Right atrium auricular region (tissue), 2 donors: ENCODE measurements around the gene MGP. TPM values are rescaled to one million over a fixed set of nuclear protein-coding genes. Genes with fewer than 3 reads are reported as not detected.

Source experiments
- DNase-seq: peaks from one replicate; pipeline ENCODE4 v3.0.0-alpha.2; 2019; ENCODE audit warnings: low spot score
- H3K27ac ChIP-seq, 2 donors: fragments of 200-600 bp; sonication (generic); 1 replicate in 1 of 2; 2 replicates in 1 of 2; pipeline ENCODE4 v1.5.1; 2016 to 2019
- H3K27me3 ChIP-seq, 2 donors: fragments of 200-600 bp; sonication (generic); one replicate each; pipeline versions ENCODE4 v1.5.1 to v1.6.0; 2017 to 2019
- H3K36me3 ChIP-seq: fragments of 200-600 bp; sonication (generic); one replicate; pipeline ENCODE4 v1.5.1; 2016
- H3K4me1 ChIP-seq, 2 donors: fragments of 200-600 bp; sonication (generic); one replicate each; pipeline versions ENCODE4 v1.5.1 to v1.6.0; 2017 to 2019
- H3K4me3 ChIP-seq, 2 donors: fragments of 200-600 bp; sonication (generic); 1 replicate in 1 of 2; 2 replicates in 1 of 2; pipeline ENCODE4 v1.5.1; 2017 to 2019; ENCODE audit warnings: mild to moderate bottlenecking in 1 of 2, moderate library complexity in 1 of 2
- H3K9me3 ChIP-seq, 2 donors: fragments of 200-600 bp; sonication (generic); one replicate each; pipeline ENCODE4 v1.5.1; 2019
- total RNA-seq, 2 donors: library from RNA; depleted of rRNA; stranded (reverse); fragments of >200 nt; gene quantifications; one replicate each; pipeline ENCODE4 v1.1.0, GENCODE V29; 2016
- TF ChIP-seq, protein P1 (sequence below), 2 donors: fragments of 200-600 bp; sonication (generic); IDR thresholded peaks; one replicate each; pipeline ENCODE4 v1.5.1; 2019; ENCODE audit warnings: antibody characterized with exemption in 2 of 2

MGP gene
- total RNA-seq, 2 donors from 2014 or later, result 287 to 454 TPM

DNA sequence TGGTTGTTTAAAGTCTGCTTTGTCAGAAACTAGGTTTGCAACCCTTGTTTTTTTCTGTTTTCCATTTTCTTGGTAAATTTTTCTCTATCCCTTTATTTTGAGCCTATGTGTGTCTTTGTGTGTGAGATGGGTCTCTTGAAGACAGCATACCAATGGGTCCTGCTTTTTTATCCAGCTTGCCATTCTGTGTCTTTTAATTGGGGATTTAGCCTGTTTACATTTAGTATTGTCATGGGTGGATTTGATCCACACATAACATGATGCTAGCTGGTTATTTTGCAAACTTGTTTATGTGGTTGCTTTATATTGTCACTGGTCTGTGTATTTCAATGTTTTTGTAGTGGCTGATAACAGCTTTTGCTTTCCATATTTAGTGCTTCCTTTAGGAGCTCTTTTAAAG is 25.2 kb downstream of the MGP start:
- Histone ChIP-seq H3K9me3 (peaks cover 0 to 30% of the 10 kb centered on the region in 2 donors), H3K27ac (no peak overlapping the region), H3K36me3 (no peaks in the 10 kb centered on the region), H3K27me3 (no peaks in the 10 kb centered on the region), H3K4me3 (no peak overlapping the region), H3K4me1 (no peaks in the 10 kb centered on the region)
- TF ChIP-seq, protein P1, sequence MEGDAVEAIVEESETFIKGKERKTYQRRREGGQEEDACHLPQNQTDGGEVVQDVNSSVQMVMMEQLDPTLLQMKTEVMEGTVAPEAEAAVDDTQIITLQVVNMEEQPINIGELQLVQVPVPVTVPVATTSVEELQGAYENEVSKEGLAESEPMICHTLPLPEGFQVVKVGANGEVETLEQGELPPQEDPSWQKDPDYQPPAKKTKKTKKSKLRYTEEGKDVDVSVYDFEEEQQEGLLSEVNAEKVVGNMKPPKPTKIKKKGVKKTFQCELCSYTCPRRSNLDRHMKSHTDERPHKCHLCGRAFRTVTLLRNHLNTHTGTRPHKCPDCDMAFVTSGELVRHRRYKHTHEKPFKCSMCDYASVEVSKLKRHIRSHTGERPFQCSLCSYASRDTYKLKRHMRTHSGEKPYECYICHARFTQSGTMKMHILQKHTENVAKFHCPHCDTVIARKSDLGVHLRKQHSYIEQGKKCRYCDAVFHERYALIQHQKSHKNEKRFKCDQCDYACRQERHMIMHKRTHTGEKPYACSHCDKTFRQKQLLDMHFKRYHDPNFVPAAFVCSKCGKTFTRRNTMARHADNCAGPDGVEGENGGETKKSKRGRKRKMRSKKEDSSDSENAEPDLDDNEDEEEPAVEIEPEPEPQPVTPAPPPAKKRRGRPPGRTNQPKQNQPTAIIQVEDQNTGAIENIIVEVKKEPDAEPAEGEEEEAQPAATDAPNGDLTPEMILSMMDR (IDR thresholded peaks at IDR 0.05), result no peak
- no peak for DNase-seq

DNA sequence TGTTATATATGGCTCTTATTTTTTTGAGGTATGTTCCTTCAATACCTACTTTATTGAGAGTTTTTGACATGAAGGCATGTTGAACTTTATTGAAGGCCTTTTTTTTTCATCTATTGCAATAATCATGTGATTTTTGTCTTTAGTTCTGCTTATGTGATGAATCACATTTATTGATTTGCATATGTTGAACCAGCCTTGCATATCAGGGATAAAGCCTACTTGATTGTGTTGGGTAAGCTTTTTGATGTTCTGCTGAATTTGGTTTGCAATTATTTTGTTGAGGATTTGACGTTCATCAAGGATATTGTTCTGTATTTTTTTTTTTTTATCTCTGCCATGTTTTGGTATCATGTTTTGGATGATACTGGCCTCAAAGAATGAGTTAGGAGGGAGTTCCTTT is 27.1 kb downstream of the MGP start:
- Histone ChIP-seq H3K4me1 (peaks cover 0 to 7% of the 10 kb centered on the region in 2 donors), H3K36me3 (no peaks in the 10 kb centered on the region), H3K4me3 (no peak overlapping the region), H3K27ac (no peak overlapping the region), H3K9me3 (peaks cover 0 to 30% of the 10 kb centered on the region in 2 donors), H3K27me3 (no peaks in the 10 kb centered on the region)
- TF ChIP-seq, protein P1 (IDR thresholded peaks at IDR 0.05), result no peak
- no peak for DNase-seq

DNA sequence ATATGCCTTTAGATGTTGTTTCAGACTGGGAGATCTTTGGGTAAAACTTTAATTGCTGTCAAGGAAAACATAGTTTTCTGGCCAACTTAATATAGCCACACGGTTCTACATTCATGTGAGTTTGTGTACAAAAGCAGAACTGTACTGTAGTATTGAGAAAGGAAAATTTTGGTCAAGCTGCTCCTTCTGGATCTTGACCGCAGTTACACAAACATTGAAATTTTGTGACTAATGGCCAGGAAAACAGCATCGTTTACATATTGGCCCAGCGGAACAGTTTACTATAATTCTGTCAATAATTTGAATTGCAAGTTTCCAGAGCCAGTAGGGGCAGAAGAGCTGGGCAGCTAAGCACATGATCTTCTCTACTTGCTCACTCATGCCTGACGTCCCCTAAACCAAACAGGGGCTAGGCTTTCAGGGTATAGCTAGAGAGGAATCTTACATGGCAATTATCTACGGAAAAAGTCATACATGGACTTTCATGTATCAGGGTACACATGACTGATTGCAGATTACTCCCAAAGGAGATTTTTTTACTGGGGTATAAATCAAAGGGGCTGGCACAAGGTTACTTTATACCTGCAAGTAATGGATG is 31.0 kb downstream of the MGP start:
- H3K27ac ChIP-seq, result no peak overlapping the region
- DNase-seq, result no peak

DNA sequence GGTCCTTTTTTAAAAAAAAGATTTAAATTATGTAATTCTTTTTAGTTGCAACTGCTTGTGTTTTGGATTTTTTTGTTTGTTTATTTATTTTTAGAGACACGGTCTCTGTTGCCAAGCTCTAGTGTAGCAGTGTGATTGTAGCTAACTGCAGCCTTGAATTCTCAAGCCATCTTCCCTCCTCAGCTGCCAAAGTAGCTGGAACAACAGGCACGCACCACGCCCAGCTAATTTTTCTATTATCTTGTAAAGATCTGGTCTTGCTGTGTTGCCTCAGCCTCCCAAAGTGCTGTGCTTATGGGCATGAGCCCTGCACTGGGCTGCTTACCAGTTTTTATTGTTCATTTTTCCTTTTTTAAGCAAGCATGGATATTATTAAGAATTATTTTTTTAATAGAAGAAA is 31.7 kb downstream of the MGP start:
- peak overlapping the region in 1 of 2 donors; percentile 13 for H3K27ac ChIP-seq
- no peaks in the 10 kb centered on the region for H3K27me3 ChIP-seq
- no peaks in the 10 kb centered on the region for H3K36me3 ChIP-seq
- DNase-seq, result no peak
- H3K4me1 ChIP-seq, result peaks cover 0 to 8% of the 10 kb centered on the region in 2 donors
- H3K9me3 ChIP-seq, result peaks cover 0 to 4% of the 10 kb centered on the region in 2 donors
- TF ChIP-seq, protein P1 (IDR thresholded peaks at IDR 0.05), result no peak
- no peak overlapping the region for H3K4me3 ChIP-seq

More for the DNA sequence above, 31.0 kb downstream of the MGP start:
- Histone ChIP-seq H3K27me3 (no peaks in the 10 kb centered on the region), H3K4me1 (peaks cover 0 to 8% of the 10 kb centered on the region in 2 donors), H3K4me3 (no peak overlapping the region), H3K9me3 (peaks cover 0 to 11% of the 10 kb centered on the region in 2 donors), H3K36me3 (no peaks in the 10 kb centered on the region)
- TF ChIP-seq, protein P1 (IDR thresholded peaks at IDR 0.05), result no peak

DNA sequence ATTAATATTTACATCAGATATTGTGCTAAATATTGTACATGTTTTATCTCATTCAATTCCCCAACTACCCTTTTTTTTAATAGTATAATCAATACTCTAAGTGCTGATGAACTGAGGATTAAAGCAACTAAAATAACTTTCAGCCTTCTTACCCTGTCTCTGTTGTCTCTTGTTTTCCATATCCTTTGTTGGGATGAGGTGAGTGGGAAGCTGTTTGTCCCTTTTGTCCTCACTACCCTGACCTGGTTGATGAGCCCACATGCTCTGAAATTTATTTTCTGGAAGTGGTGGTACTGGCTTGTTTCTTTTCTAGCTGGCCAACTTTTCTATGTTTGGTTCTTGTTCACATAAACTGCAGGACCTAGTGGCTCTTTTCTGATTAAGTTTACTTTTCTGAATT is 32.8 kb downstream of the MGP start:
- no peaks in the 10 kb centered on the region for H3K27me3 ChIP-seq
- no peak for DNase-seq
- no peaks in the 10 kb centered on the region for H3K9me3 ChIP-seq
- H3K27ac ChIP-seq, result no peak overlapping the region
- H3K36me3 ChIP-seq, result no peaks in the 10 kb centered on the region
- H3K4me3 ChIP-seq, result no peak overlapping the region
- TF ChIP-seq, protein P1 (IDR thresholded peaks at IDR 0.05), result no peak
- H3K4me1 ChIP-seq, result peaks cover 0 to 8% of the 10 kb centered on the region in 2 donors
